K562 (cell line): Measurements from ENCODE around the gene FNBP1. TPM values are rescaled to one million over a fixed set of nuclear protein-coding genes. Genes with fewer than 3 reads are reported as not detected.

Source experiments
- AFF1 ChIP-seq, 2 experiments: fragments of 450-650 bp; IDR thresholded peaks; 2 replicates each; pipeline ENCODE4 v1.6.1; 2018; ENCODE audit warnings: mild to moderate bottlenecking in 2 of 2, low read depth in 1 of 2; ENCODE audit not compliant: partially characterized antibody in 2 of 2
- EP400 ChIP-seq: fragments of 450-650 bp; IDR thresholded peaks from 2 replicates; pipeline ENCODE4 v1.6.1; 2017; ENCODE audit warnings: antibody characterized with exemption, mild to moderate bottlenecking, moderate library complexity
- HOMEZ ChIP-seq: fragments of 250-450 bp; sonication (Bioruptor Pico); IDR thresholded peaks from 2 replicates; pipeline ENCODE4 v1.4.0; 2020; ENCODE audit warnings: mild to moderate bottlenecking, moderate library complexity
- MECOM ChIP-seq: fragments of 250-450 bp; sonication (Bioruptor Pico); IDR thresholded peaks from 2 replicates; pipeline ENCODE4 v1.8.0; 2022; ENCODE audit warnings: inconsistent platforms
- MYC ChIP-seq, 2 experiments: fragments of 250-450 bp in 1 of 2; sonication (Bioruptor Pico) in 1 of 2; IDR thresholded peaks; 2 replicates each; pipeline versions ENCODE4 v1.5.1 to v1.6.1; 2012 to 2021; ENCODE audit warnings: low read depth in 2 of 2, borderline replicate concordance in 1 of 2, improper control_type of control experiment in 1 of 2, low read length in 1 of 2, mild to moderate bottlenecking in 1 of 2, moderate library complexity in 1 of 2
- NFE2 ChIP-seq: IDR thresholded peaks from 2 replicates; pipeline ENCODE4 v1.6.1; 2014; ENCODE audit warnings: antibody characterized with exemption, low read depth
- NFE2L1 ChIP-seq: fragments of 450-650 bp; IDR thresholded peaks from 2 replicates; pipeline ENCODE4 v1.6.1; 2016; ENCODE audit warnings: missing genetic modification characterization, low read depth, mild to moderate bottlenecking, missing compliant biosample characterization, moderate library complexity, borderline replicate concordance
- NFIC ChIP-seq: fragments of 450-650 bp; IDR thresholded peaks from 2 replicates; pipeline ENCODE4 v1.6.1; 2017; ENCODE audit warnings: mild to moderate bottlenecking, inconsistent platforms
- OTX1 ChIP-seq: fragments of 450-650 bp; formaldehyde crosslinking; IDR thresholded peaks from 2 replicates; pipeline ENCODE4 v1.4.0; 2022; ENCODE audit warnings: mild to moderate bottlenecking
- TCF15 ChIP-seq: fragments of 250-450 bp; sonication (Bioruptor Pico); IDR thresholded peaks from 2 replicates; pipeline ENCODE4 v1.8.0; 2022; ENCODE audit warnings: moderate library complexity, mild to moderate bottlenecking, inconsistent platforms
- ZMIZ1 ChIP-seq, 2 experiments: fragments of 150-350 bp in 1 of 2; IDR thresholded peaks; 2 replicates each; pipeline ENCODE4 v1.6.1; 2012 to 2016; ENCODE audit warnings: low read depth in 2 of 2, low read length in 2 of 2, mild to moderate bottlenecking in 1 of 2, moderate library complexity in 1 of 2
- ZNF395 ChIP-seq: fragments of 200-800 bp; sonication (Bioruptor generic); IDR thresholded peaks from 2 replicates; pipeline ENCODE4 v1.6.1; 2017; ENCODE audit warnings: missing genetic modification characterization, missing compliant biosample characterization
- polyA plus RNA-seq, 8 experiments: library from polyadenylated mRNA; depleted of rRNA in 4 of 8; stranded (reverse) in 5 of 8; unstranded in 3 of 8; fragments of >200 nt; fragmentation: Nextera tagmentation in 2 of 8; fragmentation: Illumina TruSeq in 1 of 8; extraction: Ambion mirVana in 2 of 8; extraction: Trizol in 1 of 8; gene quantifications; 2 replicates each; pipeline versions ENCODE4 v1.2.1 to v1.2.3, GENCODE V29; 2011 to 2014; ENCODE audit warnings: inconsistent platforms in 1 of 8, missing spikeins in 1 of 8
- total RNA-seq, 7 experiments: library from RNA; depleted of rRNA in 6 of 7; stranded (reverse); fragments of >200 nt in 6 of 7; fragmentation: Illumina TruSeq in 2 of 7; extraction: Trizol in 2 of 7; gene quantifications; 2 replicates each; pipeline versions ENCODE4 v1.2.1 to v1.2.3, GENCODE V29; 2011 to 2021; ENCODE audit warnings: low replicate concordance in 1 of 7

The FNBP1 gene
- total and polyA plus RNA-seq, 9 of the 15 experiments (the other 6 are each of a cell fraction or from before 2014, with no cell fraction given) = 1.8 to 14.9 (median 7.6) TPM

GRCh38 chr9:129954868-129955550 is 88.0 kb downstream of the FNBP1 start (continued):
- TF ChIP-seq NFE2 (peak; percentile 98), OTX1 (no peak), MYC (IDR thresholded peaks at IDR 0.05; ENCODE audit: low read depth, low read length) (peak; percentile 29; the same call in 1 of the 2 replicates), MYC (CRISPR knock-in tag; IDR thresholded peaks at IDR 0.05; ENCODE audit: borderline replicate concordance, low read depth) (no peak), NFIC (peak; percentile 36; the same call in 1 of the 2 replicates), NFE2L1 (tag) (peak; percentile 98), AFF1 (IDR thresholded peaks at IDR 0.05; ENCODE audit: low read depth in 1 of 2, partially characterized antibody in 2 of 2) (peak in 1 of 2 experiments; percentile 60), HOMEZ (CRISPR knock-in tag) (no peak), TCF15 (CRISPR knock-in tag) (no peak), ZNF395 (CRISPR knock-in tag) (0 out of 2 replicates have a peak, but pooled peaks have one; percentile 32), EP400 (peak; percentile 40; the same call in 1 of the 2 replicates), ZMIZ1 (IDR thresholded peaks at IDR 0.05; ENCODE audit: low read depth in 2 of 2, low read length in 2 of 2) (0 out of 4 replicates have a peak, but pooled peaks of 1 of the 2 experiments have one; percentile 19), MECOM (CRISPR knock-in tag) (peak; percentile 13; the same call in 1 of the 2 replicates)
